Mucosa of descending colon (tissue), 3 donors: ENCODE results near the gene KEAP1. TPM values are rescaled to one million over a fixed set of nuclear protein-coding genes. Genes with fewer than 3 reads are reported as not detected.
"Not testable (repeated sequence)": the region's sequence is repeated elsewhere in the genome, so short reads cannot be mapped to it uniquely, and the experiment has no call there.

Experiments used
- ATAC-seq: fragments of 200-7000 bp; cut with Tn5 transposase; one replicate; pipeline ENCODE4 v1.9.1; 2020; ENCODE audit warnings: mild to moderate bottlenecking, moderate library complexity
- DNase-seq, 3 donors: peaks; one replicate each; pipeline ENCODE4 v3.0.0-alpha.2; 2020
- H3K36me3 ChIP-seq: fragments of 200-600 bp; one replicate; pipeline ENCODE4 v1.8.0; 2021; ENCODE audit warnings: low read depth, mild to moderate bottlenecking
- H3K4me1 ChIP-seq: fragments of 200-600 bp; one replicate; pipeline ENCODE4 v1.8.0; 2021; ENCODE audit warnings: low read depth, mild to moderate bottlenecking
- H3K4me3 ChIP-seq: fragments of 200-600 bp; one replicate; pipeline ENCODE4 v1.8.0; 2021; ENCODE audit warnings: mild to moderate bottlenecking
- H3K9me3 ChIP-seq: fragments of 200-600 bp; one replicate; pipeline ENCODE4 v1.8.0; 2021; ENCODE audit warnings: mild to moderate bottlenecking
- CTCF ChIP-seq: fragments of 200-600 bp; IDR thresholded peaks from one replicate; pipeline ENCODE4 v1.8.0; 2022; ENCODE audit warnings: antibody characterized with exemption, mild to moderate bottlenecking
- intact Hi-C, 2 donors: fragments of 100-400 bp; cut with DNase I in 1 of 2; cut with micrococcal nuclease in 1 of 2; formaldehyde crosslinking; loops; one replicate each; pipeline versions ENCODE4 v1.11.0 to v1.11.1; 2022; cut with DNase I, micrococcal nuclease
- long read RNA-seq, 2 donors: library from polyadenylated mRNA; unstranded; transcript quantifications; one replicate each; pipeline ENCODE4 v2.0.0, GENCODE V29; 2019 to 2021
- total RNA-seq, 3 donors: library from RNA; stranded (reverse); fragmentation: NEBNext Ultra II Directional in 2 of 3; extraction: Animal tissue kit (Norgen Biotek cat#: 25700) in 2 of 3; gene quantifications; one replicate each; pipeline versions ENCODE4 v1.2.1 to v1.2.4, GENCODE V29; 2021 to 2023
- donor health status: DM: no; HTN: no; CAD: no; lungs with moderate emphysema.
- donor health status: DM: no; HTN: no; CAD: no.
- donor health status: DM: no; HTN: yes; CAD: no.

The KEAP1 gene
- total RNA-seq, result 10 to 100 TPM; 57.5 to 75.7 (median 61.0) TPM
- long read RNA-seq, donor 1, transcript KEAP1-202 (6 exons, 2,648 nt), result major isoform, 143 of 239 reads
- long read RNA-seq, donor 1, transcript KEAP1-201 (6 exons, 2,955 nt), result minor isoform, 52 of 239 reads
- long read RNA-seq, donor 1, partial matches to known transcripts, result 24 of 239 reads
- long read RNA-seq, donor 1, other reads (novel, unspliced or antisense), result 19 of 239 reads
- long read RNA-seq, donor 2, transcript KEAP1-202 (6 exons, 2,648 nt), result minor isoform, 23 of 70 reads
- long read RNA-seq, donor 2, transcript KEAP1-201 (6 exons, 2,955 nt), result major isoform, 33 of 70 reads
- long read RNA-seq, donor 2, partial matches to known transcripts, result 12 of 70 reads
- long read RNA-seq, donor 2, other reads (novel, unspliced or antisense), result 2 of 70 reads

GRCh38 chr19:10503002-10503789 is at the start of gene KEAP1:
Gene KEAP1, minus strand, starts transcription at chr19:10503356. Its CDS starts 3,323 bp downstream, at chr19:10500033.
- ATAC-seq, result peak; percentile 42
- Histone ChIP-seq H3K4me3 (peak within 1 kb of the TSS; percentile 91), H3K4me1 (peaks cover 26% of the 10 kb centered on the region), H3K36me3 (no peaks in the 10 kb centered on the region), H3K9me3 (no peaks in the 10 kb centered on the region)
- no peak for TF ChIP-seq CTCF
- DNase-seq, result peak in 2 of 3 donors; percentile 62 to 78
- intact Hi-C loops, result no loop called here

- Histone ChIP-seq H3K9me3 (no peaks in the 10 kb centered on the region), H3K4me3 (no peak overlapping the region), H3K4me1 (peaks cover 28% of the 10 kb centered on the region), H3K36me3 (peaks cover 16% of the 10 kb centered on the region)
- ATAC-seq (peak; percentile 24), DNase-seq (no peak)
- intact Hi-C loops, result no loop called here
- no peak for TF ChIP-seq CTCF
Measured at GRCh38 chr19:10552510-10553053, 49.4 kb upstream of the KEAP1 start.

DNA sequence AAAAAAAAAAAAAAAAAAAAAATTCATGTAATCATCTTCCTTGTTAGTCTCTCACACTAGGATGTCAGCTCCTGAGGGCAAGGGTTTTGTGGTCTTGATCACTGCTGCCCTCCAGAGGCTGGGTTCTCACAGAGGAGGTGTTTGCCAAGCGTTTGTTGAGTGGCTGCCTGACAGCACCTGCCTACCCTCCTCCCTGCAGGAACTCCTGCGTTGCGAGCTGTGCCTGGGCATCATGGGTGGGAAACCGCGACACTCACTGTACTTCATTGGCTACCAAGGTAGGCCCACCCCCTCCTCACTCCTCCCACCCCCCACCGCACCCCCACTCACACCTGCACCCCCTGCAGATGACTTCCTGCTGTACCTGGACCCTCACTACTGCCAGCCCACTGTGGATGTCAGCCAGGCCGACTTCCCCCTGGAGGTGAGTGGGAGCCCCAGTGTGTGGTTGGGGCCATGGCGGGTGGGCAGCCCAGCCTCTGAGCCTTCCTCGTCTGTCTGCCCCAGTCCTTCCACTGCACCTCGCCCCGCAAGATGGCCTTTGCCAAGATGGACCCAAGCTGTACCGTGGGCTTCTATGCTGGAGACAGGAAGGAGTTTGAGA is 48.6 kb upstream of the KEAP1 start:
- no peaks in the 10 kb centered on the region for H3K9me3 ChIP-seq
- ATAC-seq (peak; percentile 44), DNase-seq (peak in 2 of 3 donors; percentile 53 to 56)
- TF ChIP-seq CTCF, result no peak
- peaks cover 28% of the 10 kb centered on the region for H3K4me1 ChIP-seq
- no peak overlapping the region for H3K4me3 ChIP-seq
- H3K36me3 ChIP-seq, result peaks cover 20% of the 10 kb centered on the region
- intact Hi-C loops, result no loop called here

DNA sequence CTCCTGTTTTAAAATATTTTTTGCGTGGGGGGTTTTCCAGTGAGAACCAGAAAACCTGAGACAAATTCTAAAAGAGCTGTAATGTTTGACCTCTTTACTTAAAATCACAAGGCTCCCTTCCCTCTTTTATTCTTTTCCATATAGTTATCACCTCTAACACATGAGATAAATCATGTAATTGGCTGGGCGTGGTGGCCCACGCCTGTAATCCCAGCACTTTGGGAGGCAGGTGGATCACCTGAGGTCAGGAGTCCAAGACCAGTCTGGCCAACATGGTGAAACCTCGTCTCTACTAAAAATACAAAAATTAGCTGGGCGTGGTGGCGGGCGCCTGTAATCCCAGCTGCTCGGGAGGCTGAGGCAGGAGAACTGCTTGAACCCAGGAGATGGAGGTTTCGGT is 47.9 kb upstream of the KEAP1 start:
- peaks cover 28% of the 10 kb centered on the region for H3K4me1 ChIP-seq
- ATAC-seq (peak; percentile 62), DNase-seq (peak in 2 of 3 donors; percentile 68 to 72)
- intact Hi-C loops, H3K4me3 ChIP-seq, H3K9me3 ChIP-seq: not testable (repeated sequence)
- peaks cover 21% of the 10 kb centered on the region for H3K36me3 ChIP-seq

GRCh38 chr19:10550336-10550735 is 47.2 kb upstream of the KEAP1 start:
- intact Hi-C loops, result no loop called here
- DNase-seq (no peak), ATAC-seq (no peak)
- H3K4me1 ChIP-seq, result peaks cover 28% of the 10 kb centered on the region
- no peak overlapping the region for H3K4me3 ChIP-seq
- peaks cover 21% of the 10 kb centered on the region for H3K36me3 ChIP-seq
- no peak for TF ChIP-seq CTCF
- H3K9me3 ChIP-seq, result no peaks in the 10 kb centered on the region
